SIG-M5 treated with dmso at 0.1 percent for 504 hours (cell line): ENCODE measurements around the gene ABCC8.

ENCODE experiments used
- DNase-seq: peaks from one replicate; lab custom pipeline; 2025; ENCODE audit not compliant: unreplicated experiment; lab: John Stamatoyannopoulos, UW

ABCC8 gene

GRCh38 chr11:17354601-17354991, 122.0 kb downstream of the ABCC8 start:
- DNase-seq, result peak; percentile 85

- no peak for DNase-seq
Measured at GRCh38 chr11:17353821-17354600, 122.6 kb downstream of the ABCC8 start.

- DNase-seq, result peak; percentile 74
Measured at GRCh38 chr11:17352950-17353820, 123.5 kb downstream of the ABCC8 start.

GRCh38 chr11:17351510-17352176, 125.0 kb downstream of the ABCC8 start, which contains the start of gene NCR3LG1:
NCR3LG1 (plus strand) TSS chr11:17351800; CDS start chr11:17351970, 170 bp downstream.
- peak; percentile 85 for DNase-seq

- DNase-seq, result peak; percentile 46
Measured at GRCh38 chr11:17351172-17351509, 125.5 kb downstream of the ABCC8 start.

DNA sequence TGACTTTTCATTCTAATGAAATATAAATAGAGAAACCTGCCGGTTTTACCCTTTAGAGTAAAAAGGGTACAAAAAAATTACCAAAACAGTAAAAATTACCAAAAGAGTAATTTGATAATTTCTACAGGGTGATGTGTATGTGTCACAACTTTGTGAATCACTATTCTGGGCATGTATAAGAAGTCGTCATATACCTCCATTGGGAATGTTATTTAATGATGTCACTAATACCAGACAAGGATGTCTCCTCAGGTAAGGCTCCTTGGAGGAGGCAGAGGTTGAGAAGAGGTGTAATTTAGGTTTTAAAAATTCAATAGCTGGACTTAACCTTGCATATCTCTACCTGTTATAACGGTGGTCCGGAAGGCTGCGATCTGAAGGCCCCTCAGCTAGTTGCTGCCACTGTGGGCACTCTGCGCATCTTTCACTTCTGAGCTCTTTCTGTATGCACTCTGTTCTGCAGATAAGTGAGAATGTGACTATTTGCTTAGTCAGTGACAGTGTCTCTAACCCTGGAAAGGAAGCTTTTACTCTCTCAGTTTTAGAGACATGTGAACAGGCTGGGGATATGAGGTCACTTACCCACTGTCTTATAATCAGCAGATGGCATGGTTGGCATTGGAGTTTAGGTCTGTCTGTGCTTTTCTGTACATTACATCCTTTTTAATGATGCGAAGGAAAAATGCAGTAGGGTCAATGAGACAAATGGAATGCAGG, 126.0 kb downstream of the ABCC8 start:
- DNase-seq, result no peak

DNA sequence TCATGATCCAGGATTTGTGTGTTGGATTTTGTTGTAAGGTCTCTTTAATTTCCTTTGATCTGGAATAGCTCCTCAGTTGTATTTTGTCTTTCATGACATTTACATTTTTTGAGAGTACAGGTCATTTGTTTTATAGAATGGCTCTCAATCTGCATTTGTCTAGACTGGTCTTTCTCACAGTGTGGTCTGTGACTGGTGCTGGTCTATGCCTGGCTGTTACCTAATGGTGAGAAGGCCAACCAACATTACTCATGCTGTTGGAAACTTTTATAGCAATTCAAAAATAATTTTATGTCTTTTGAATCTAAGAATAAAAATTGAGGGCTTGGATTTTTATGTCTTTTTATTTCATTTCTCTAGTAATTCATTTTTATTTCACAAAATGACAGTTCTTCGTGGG, 129.0 kb downstream of the ABCC8 start:
- DNase-seq, result no peak

DNA sequence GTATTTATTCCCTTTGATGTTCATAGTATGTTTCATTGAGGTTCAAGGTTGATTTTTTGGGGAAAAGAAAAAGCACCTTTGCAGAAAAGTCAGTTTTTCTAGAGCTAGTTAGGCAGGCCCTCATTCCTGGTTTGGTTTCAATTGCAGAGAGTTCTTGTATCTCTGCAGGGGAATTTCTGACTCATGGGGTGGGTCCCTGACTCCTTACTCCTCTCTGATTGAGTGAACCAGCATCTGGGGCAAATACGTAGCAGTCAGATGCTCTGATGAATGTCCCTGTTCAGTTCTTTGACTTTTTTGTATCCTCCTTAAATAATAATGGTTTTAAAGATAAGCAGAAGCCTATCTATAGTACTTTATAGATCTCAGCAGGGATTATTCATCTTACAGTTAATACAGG, 132.7 kb downstream of the ABCC8 start:
- DNase-seq, result no peak

DNA sequence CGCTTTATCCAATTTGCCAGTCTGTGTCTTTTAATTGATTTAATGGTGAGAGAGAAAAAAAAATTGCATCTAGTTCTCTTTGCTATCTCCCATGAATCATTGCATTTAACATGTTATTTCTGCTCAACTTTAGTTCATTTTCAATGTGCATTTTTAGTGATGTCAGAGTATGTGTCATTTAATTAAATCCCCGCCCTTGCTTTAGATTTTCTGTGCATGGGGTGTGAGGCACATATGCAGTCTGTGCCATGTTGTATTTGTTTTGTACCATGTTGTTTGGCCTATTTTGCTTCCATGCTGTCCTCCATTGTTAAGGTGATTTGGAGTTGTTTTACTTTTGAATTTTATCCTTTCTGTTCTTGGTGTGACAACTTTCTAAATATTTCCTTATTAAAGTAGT, 133.4 kb downstream of the ABCC8 start:
- DNase-seq, result no peak
